ENCODE results near the gene TOP3A. TPM values are rescaled to one million over a fixed set of nuclear protein-coding genes. Genes with fewer than 3 reads are reported as not detected.

TOP3A gene
- total and polyA plus RNA-seq, 2 of the 13 experiments (the other 11 are each of a cell fraction or from before 2014, with no cell fraction given) = 16.9 to 36.8 TPM

- TF ChIP-seq ZMAT5 (CRISPR knock-in tag; IDR thresholded peaks at IDR 0.05; ENCODE audit: borderline replicate concordance, low read depth) (no peak), KLF9 (CRISPR knock-in tag; IDR thresholded peaks at IDR 0.05; ENCODE audit: low read depth) (peak; percentile 69), HOXA5 (CRISPR knock-in tag; IDR thresholded peaks at IDR 0.05) (peak; percentile 29; the same call in 1 of the 2 replicates), ZNF713 (CRISPR knock-in tag; IDR thresholded peaks at IDR 0.05) (peak; percentile 57; the same call in 1 of the 2 replicates), TEAD3 (CRISPR knock-in tag; optimal IDR thresholded peaks at IDR 0.05; ENCODE audit: borderline replicate concordance) (peak; percentile 96), ZNF143 (CRISPR knock-in tag; IDR thresholded peaks at IDR 0.05) (no peak), SP5 (CRISPR knock-in tag; IDR thresholded peaks at IDR 0.05; ENCODE audit: borderline replicate concordance, low read depth) (peak; percentile 64; the same call in 1 of the 2 replicates), TBX3 (IDR thresholded peaks at IDR 0.05; ENCODE audit: borderline replicate concordance) (peak; percentile 100), ZNF646 (CRISPR knock-in tag; IDR thresholded peaks at IDR 0.05) (no peak), ZNF781 (CRISPR knock-in tag; IDR thresholded peaks at IDR 0.05; ENCODE audit: borderline replicate concordance, not compliant biosample characterization) (no peak), LCORL (IDR thresholded peaks at IDR 0.05) (no peak), LCORL (CRISPR knock-in tag; IDR thresholded peaks at IDR 0.05) (peak; percentile 64), ZZZ3 (CRISPR knock-in tag; IDR thresholded peaks at IDR 0.05; ENCODE audit: borderline replicate concordance) (peak; percentile 41; the same call in 1 of the 2 replicates)
- TF ChIP-seq, protein P1, sequence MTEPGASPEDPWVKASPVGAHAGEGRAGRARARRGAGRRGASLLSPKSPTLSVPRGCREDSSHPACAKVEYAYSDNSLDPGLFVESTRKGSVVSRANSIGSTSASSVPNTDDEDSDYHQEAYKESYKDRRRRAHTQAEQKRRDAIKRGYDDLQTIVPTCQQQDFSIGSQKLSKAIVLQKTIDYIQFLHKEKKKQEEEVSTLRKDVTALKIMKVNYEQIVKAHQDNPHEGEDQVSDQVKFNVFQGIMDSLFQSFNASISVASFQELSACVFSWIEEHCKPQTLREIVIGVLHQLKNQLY (CRISPR knock-in tag; IDR thresholded peaks at IDR 0.05) = no peak
- TF ChIP-seq, protein P2, sequence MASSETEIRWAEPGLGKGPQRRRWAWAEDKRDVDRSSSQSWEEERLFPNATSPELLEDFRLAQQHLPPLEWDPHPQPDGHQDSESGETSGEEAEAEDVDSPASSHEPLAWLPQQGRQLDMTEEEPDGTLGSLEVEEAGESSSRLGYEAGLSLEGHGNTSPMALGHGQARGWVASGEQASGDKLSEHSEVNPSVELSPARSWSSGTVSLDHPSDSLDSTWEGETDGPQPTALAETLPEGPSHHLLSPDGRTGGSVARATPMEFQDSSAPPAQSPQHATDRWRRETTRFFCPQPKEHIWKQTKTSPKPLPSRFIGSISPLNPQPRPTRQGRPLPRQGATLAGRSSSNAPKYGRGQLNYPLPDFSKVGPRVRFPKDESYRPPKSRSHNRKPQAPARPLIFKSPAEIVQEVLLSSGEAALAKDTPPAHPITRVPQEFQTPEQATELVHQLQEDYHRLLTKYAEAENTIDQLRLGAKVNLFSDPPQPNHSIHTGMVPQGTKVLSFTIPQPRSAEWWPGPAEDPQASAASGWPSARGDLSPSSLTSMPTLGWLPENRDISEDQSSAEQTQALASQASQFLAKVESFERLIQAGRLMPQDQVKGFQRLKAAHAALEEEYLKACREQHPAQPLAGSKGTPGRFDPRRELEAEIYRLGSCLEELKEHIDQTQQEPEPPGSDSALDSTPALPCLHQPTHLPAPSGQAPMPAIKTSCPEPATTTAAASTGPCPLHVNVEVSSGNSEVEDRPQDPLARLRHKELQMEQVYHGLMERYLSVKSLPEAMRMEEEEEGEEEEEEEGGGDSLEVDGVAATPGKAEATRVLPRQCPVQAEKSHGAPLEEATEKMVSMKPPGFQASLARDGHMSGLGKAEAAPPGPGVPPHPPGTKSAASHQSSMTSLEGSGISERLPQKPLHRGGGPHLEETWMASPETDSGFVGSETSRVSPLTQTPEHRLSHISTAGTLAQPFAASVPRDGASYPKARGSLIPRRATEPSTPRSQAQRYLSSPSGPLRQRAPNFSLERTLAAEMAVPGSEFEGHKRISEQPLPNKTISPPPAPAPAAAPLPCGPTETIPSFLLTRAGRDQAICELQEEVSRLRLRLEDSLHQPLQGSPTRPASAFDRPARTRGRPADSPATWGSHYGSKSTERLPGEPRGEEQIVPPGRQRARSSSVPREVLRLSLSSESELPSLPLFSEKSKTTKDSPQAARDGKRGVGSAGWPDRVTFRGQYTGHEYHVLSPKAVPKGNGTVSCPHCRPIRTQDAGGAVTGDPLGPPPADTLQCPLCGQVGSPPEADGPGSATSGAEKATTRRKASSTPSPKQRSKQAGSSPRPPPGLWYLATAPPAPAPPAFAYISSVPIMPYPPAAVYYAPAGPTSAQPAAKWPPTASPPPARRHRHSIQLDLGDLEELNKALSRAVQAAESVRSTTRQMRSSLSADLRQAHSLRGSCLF (CRISPR knock-in tag; IDR thresholded peaks at IDR 0.05; ENCODE audit: borderline replicate concordance) = no peak
- TF ChIP-seq, protein P3, sequence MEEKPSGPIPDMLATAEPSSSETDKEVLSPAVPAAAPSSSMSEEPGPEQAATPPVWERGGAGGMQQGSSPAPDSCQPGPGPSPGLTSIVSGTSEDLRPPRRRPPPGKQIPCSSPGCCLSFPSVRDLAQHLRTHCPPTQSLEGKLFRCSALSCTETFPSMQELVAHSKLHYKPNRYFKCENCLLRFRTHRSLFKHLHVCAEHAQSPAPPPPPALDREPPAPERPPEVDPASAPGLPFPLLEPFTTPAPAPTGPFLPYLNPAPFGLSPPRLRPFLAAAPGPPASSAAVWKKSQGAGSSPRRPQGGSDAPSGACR (CRISPR knock-in tag; IDR thresholded peaks at IDR 0.05) = peak; percentile 91; the same call in 1 of the 2 replicates
Measured at GRCh38 chr17:18260332-18261145, 54.3 kb downstream of the TOP3A start, which contains the start of gene MIEF2 (continued).

All from HepG2 (cell line).